K562 (cell line): ENCODE results near the gene KBTBD12. TPM values are rescaled to one million over a fixed set of nuclear protein-coding genes. Genes with fewer than 3 reads are reported as not detected.

Experiments used
- BHLHE40 ChIP-seq: IDR thresholded peaks from 2 replicates; pipeline ENCODE4 v1.6.1; 2011; ENCODE audit warnings: low read length, improper control_type of control experiment
- DACH1 ChIP-seq: fragments of 450-650 bp; IDR thresholded peaks from 2 replicates; pipeline ENCODE4 v1.6.1; 2018; ENCODE audit not compliant: partially characterized antibody
- ELK3 ChIP-seq: fragments of 450-650 bp; formaldehyde crosslinking; IDR thresholded peaks from 2 replicates; pipeline ENCODE4 v1.4.0; 2020; ENCODE audit warnings: mild to moderate bottlenecking
- HCFC1 ChIP-seq: IDR thresholded peaks from 2 replicates; pipeline ENCODE4 v1.6.1; 2012; ENCODE audit warnings: low read depth, low read length, improper control_type of control experiment
- L3MBTL2 ChIP-seq: fragments of 450-650 bp; IDR thresholded peaks from 2 replicates; pipeline ENCODE4 v1.6.1; 2016; ENCODE audit warnings: mild to moderate bottlenecking, moderate library complexity
- MCM2 ChIP-seq: fragments of 450-650 bp; IDR thresholded peaks from 2 replicates; pipeline ENCODE4 v1.6.1; 2017; ENCODE audit warnings: low read depth, mild to moderate bottlenecking
- PBX2 ChIP-seq, 2 experiments: IDR thresholded peaks in 1 of 2; conservative IDR thresholded peaks in 1 of 2; 2 replicates each; pipeline ENCODE4 v1.6.1; 2016; ENCODE audit warnings: low read depth in 2 of 2, mild to moderate bottlenecking in 1 of 2, missing compliant biosample characterization in 1 of 2, missing genetic modification characterization in 1 of 2, moderate library complexity in 1 of 2
- RNF2 ChIP-seq: sonication (generic); IDR thresholded peaks from 2 replicates; pipeline ENCODE4 v1.6.1; 2016
- SRF ChIP-seq, 2 experiments: fragments of 250-450, 450-650 bp in 1 of 2; sonication (Bioruptor Pico) in 1 of 2; sonication (generic) in 1 of 2; formaldehyde crosslinking; IDR thresholded peaks; 2 replicates each; pipeline versions ENCODE4 v1.5.0 to v1.5.1; 2020 to 2022; ENCODE audit warnings: mild to moderate bottlenecking in 1 of 2, missing genetic modification reagents in 1 of 2
- STAT5B ChIP-seq: fragments of 250-450 bp; sonication (Bioruptor Pico); IDR thresholded peaks from 2 replicates; pipeline ENCODE4 v1.8.0; 2021; ENCODE audit warnings: mild to moderate bottlenecking, inconsistent platforms
- ZBTB43 ChIP-seq: sonication (generic); formaldehyde crosslinking; IDR thresholded peaks from 2 replicates; pipeline ENCODE4 v1.8.0; 2023; ENCODE audit warnings: mild to moderate bottlenecking, missing genetic modification reagents
- ZC3H11A ChIP-seq: IDR thresholded peaks from 2 replicates; pipeline ENCODE4 v1.6.1; 2012; ENCODE audit warnings: low read depth, low read length, improper control_type of control experiment
- ZNF224 ChIP-seq: sonication (generic); formaldehyde crosslinking; IDR thresholded peaks from 2 replicates; pipeline ENCODE4 v1.8.0; 2022; ENCODE audit warnings: mild to moderate bottlenecking, missing genetic modification reagents
- ZNF41 ChIP-seq: fragments of 250-450 bp; sonication (Bioruptor Pico); conservative IDR thresholded peaks from 2 replicates; pipeline ENCODE4 v1.4.0; 2020; ENCODE audit warnings: mild to moderate bottlenecking
- ZNF589 ChIP-seq: fragments of 200-800 bp; sonication (Bioruptor generic); IDR thresholded peaks from 2 replicates; pipeline ENCODE4 v1.6.1; 2016; ENCODE audit warnings: low read depth, missing genetic modification characterization, missing compliant biosample characterization
- ZNF830 ChIP-seq: fragments of 250-450 bp; sonication (Bioruptor Pico); IDR thresholded peaks from 2 replicates; pipeline ENCODE4 v1.5.0; 2021; ENCODE audit warnings: mild to moderate bottlenecking
- ZZZ3 ChIP-seq: fragments of 450-650 bp; IDR thresholded peaks from 2 replicates; pipeline ENCODE4 v1.6.1; 2016; ENCODE audit warnings: antibody characterized with exemption, mild to moderate bottlenecking, moderate library complexity
- polyA plus RNA-seq, 8 experiments: library from polyadenylated mRNA; depleted of rRNA in 4 of 8; stranded (reverse) in 5 of 8; unstranded in 3 of 8; fragments of >200 nt; fragmentation: Nextera tagmentation in 2 of 8; fragmentation: Illumina TruSeq in 1 of 8; extraction: Ambion mirVana in 2 of 8; extraction: Trizol in 1 of 8; gene quantifications; 2 replicates each; pipeline versions ENCODE4 v1.2.1 to v1.2.3, GENCODE V29; 2011 to 2014; ENCODE audit warnings: inconsistent platforms in 1 of 8, missing spikeins in 1 of 8
- total RNA-seq, 7 experiments: library from RNA; depleted of rRNA in 6 of 7; stranded (reverse); fragments of >200 nt in 6 of 7; fragmentation: Illumina TruSeq in 2 of 7; extraction: Trizol in 2 of 7; gene quantifications; 2 replicates each; pipeline versions ENCODE4 v1.2.1 to v1.2.3, GENCODE V29; 2011 to 2021; ENCODE audit warnings: low replicate concordance in 1 of 7
- TF ChIP-seq, protein P1 (sequence below): sonication (generic); formaldehyde crosslinking; IDR thresholded peaks from 2 replicates; pipeline ENCODE4 v1.5.0; 2020; ENCODE audit warnings: missing genetic modification reagents
- TF ChIP-seq, protein P2 (sequence below): sonication (generic); formaldehyde crosslinking; IDR thresholded peaks from 2 replicates; pipeline ENCODE4 v1.8.0; 2022; ENCODE audit warnings: missing genetic modification reagents, mild to moderate bottlenecking, borderline replicate concordance
- TF ChIP-seq, protein P3 (sequence below): sonication (generic); formaldehyde crosslinking; IDR thresholded peaks from 2 replicates; pipeline ENCODE4 v1.8.1; 2023; ENCODE audit warnings: mild to moderate bottlenecking, missing genetic modification reagents, moderate library complexity

Gene KBTBD12
- total and polyA plus RNA-seq, 9 of the 15 experiments (the other 6 are each of a cell fraction or from before 2014, with no cell fraction given), result not detected

DNA sequence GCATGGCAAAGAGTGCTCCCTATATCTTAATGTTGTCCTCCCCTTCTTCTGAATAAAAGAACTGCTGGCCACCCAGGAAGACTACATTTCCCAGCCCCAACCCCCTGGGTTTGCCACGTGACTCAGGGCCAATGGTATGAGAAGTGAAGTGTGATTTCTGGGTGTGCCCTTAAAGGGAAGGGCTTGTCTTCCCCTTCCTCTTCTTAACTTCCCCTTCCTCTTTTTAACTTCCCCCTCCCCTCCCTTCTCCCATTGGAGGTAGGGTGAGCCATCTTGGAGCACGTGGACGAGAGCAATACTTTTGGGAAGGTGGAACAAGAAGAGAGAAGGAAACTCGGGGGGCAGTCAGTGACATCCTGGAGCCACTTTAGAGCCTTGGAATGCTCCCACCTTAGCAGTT, 6.8 kb upstream of the KBTBD12 start (continued):
- TF ChIP-seq ZNF830 (CRISPR knock-in tag) (no peak), L3MBTL2 (peak; percentile 88), STAT5B (no peak), ZNF589 (CRISPR knock-in tag) (no peak), MCM2 (no peak), ZC3H11A (no peak), RNF2 (no peak), ZNF41 (no peak), ZNF224 (CRISPR knock-in tag) (no peak), DACH1 (no peak), HCFC1 (0 out of 2 replicates have a peak, but pooled peaks have one; percentile 48), PBX2 (CRISPR knock-in tag; IDR thresholded peaks at IDR 0.05; ENCODE audit: low read depth) (no peak), PBX2 (tag; conservative IDR thresholded peaks at IDR 0.05; ENCODE audit: low read depth) (no peak), ZZZ3 (no peak), BHLHE40 (no peak), ZBTB43 (CRISPR knock-in tag) (no peak), ELK3 (CRISPR knock-in tag) (no peak), SRF (CRISPR knock-in tag; IDR thresholded peaks at IDR 0.05) (no peak)
- TF ChIP-seq, protein P1, sequence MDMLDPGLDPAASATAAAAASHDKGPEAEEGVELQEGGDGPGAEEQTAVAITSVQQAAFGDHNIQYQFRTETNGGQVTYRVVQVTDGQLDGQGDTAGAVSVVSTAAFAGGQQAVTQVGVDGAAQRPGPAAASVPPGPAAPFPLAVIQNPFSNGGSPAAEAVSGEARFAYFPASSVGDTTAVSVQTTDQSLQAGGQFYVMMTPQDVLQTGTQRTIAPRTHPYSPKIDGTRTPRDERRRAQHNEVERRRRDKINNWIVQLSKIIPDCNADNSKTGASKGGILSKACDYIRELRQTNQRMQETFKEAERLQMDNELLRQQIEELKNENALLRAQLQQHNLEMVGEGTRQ, result peak; percentile 77
- TF ChIP-seq, protein P2, sequence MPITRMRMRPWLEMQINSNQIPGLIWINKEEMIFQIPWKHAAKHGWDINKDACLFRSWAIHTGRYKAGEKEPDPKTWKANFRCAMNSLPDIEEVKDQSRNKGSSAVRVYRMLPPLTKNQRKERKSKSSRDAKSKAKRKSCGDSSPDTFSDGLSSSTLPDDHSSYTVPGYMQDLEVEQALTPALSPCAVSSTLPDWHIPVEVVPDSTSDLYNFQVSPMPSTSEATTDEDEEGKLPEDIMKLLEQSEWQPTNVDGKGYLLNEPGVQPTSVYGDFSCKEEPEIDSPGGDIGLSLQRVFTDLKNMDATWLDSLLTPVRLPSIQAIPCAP (CRISPR knock-in tag), result no peak
- TF ChIP-seq, protein P3, sequence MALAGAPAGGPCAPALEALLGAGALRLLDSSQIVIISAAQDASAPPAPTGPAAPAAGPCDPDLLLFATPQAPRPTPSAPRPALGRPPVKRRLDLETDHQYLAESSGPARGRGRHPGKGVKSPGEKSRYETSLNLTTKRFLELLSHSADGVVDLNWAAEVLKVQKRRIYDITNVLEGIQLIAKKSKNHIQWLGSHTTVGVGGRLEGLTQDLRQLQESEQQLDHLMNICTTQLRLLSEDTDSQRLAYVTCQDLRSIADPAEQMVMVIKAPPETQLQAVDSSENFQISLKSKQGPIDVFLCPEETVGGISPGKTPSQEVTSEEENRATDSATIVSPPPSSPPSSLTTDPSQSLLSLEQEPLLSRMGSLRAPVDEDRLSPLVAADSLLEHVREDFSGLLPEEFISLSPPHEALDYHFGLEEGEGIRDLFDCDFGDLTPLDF (CRISPR knock-in tag), result no peak
